Endothelial cell of umbilical vein (primary cell): Measurements from ENCODE around the gene CMTM8. TPM values are rescaled to one million over a fixed set of nuclear protein-coding genes. Genes with fewer than 3 reads are reported as not detected.

Source experiments
- BruUV-seq: library from RNA; stranded (reverse); fragments of 400-500 nt; replicated peaks from 2 replicates; lab custom pipeline; 2021; lab: Mats Ljungman, UMichigan
- CTCF ChIA-PET: fragments of 300-600, 350-600 bp; sonication (Branson Sonifier 250); formaldehyde crosslinking; loops from one replicate; lab custom pipeline; 2021; ENCODE audit warnings: antibody characterized with exemption, inconsistent platforms; lab: Charles Lee
- POLR2A ChIA-PET: fragments of 300-600, 350-600 bp; sonication (Branson Sonifier 250); formaldehyde crosslinking; loops from one replicate; lab custom pipeline; 2021; ENCODE audit warnings: antibody characterized with exemption, inconsistent platforms; lab: Charles Lee
- DNase-seq: peaks from one replicate; pipeline ENCODE4 v3.0.0-alpha.2; 2011; ENCODE audit warnings: low read depth, low spot score
- FAIRE-seq: peaks from 2 replicates; lab custom pipeline; 2011; peaks lifted over from hg19 to GRCh38; lab: Jason Lieb, UNC
- H2AFZ ChIP-seq: 2 replicates; pipeline ENCODE4 v1.6.0; 2012; ENCODE audit warnings: low read depth, low read length, control low read depth, inconsistent platforms
- H3K27ac ChIP-seq: 2 replicates; pipeline ENCODE4 v1.5.1; 2011; ENCODE audit warnings: low read depth, mild to moderate bottlenecking, control low read depth, low read length, moderate library complexity; ENCODE audit not compliant: insufficient read depth
- H3K27me3 ChIP-seq, 2 experiments: 2 replicates each; pipeline versions ENCODE4 v1.6.0 to v1.6.1; 2011; ENCODE audit warnings: low read length in 2 of 2, mixed read lengths in 1 of 2; ENCODE audit not compliant: control insufficient read depth in 2 of 2, insufficient read depth in 2 of 2
- H3K36me3 ChIP-seq, 2 experiments: 2 replicates in 1 of 2; 3 replicates in 1 of 2; pipeline ENCODE4 v1.5.1; 2011; ENCODE audit warnings: low read length in 2 of 2, mild to moderate bottlenecking in 1 of 2, moderate library complexity in 1 of 2; ENCODE audit not compliant: control insufficient read depth in 2 of 2, insufficient read depth in 2 of 2; ENCODE audit errors: extremely low read depth in 1 of 2
- H3K4me1 ChIP-seq: 3 replicates; pipeline ENCODE4 v1.5.1; 2011; ENCODE audit warnings: mild to moderate bottlenecking, low read length; ENCODE audit not compliant: control insufficient read depth, insufficient read depth; ENCODE audit errors: extremely low read depth
- H3K4me2 ChIP-seq: 2 replicates; pipeline ENCODE4 v1.6.1; 2011; ENCODE audit warnings: low read length, control low read depth, mixed read lengths; ENCODE audit not compliant: insufficient read depth
- H3K4me3 ChIP-seq, 3 experiments: fragments of 200-600 bp in 1 of 3; sonication (generic), shearing (Covaris generic) in 1 of 3; replicated peaks in 1 of 3; 2 replicates each; pipeline ENCODE4 v1.5.1; 2011 to 2016; ENCODE audit warnings: control low read depth in 3 of 3, low read length in 3 of 3, mild to moderate bottlenecking in 2 of 3, inconsistent platforms in 1 of 3, low read depth in 1 of 3, moderate library complexity in 1 of 3; ENCODE audit not compliant: insufficient read depth in 1 of 3
- H3K79me2 ChIP-seq: 2 replicates; pipeline ENCODE4 v1.6.0; 2012; ENCODE audit warnings: low read length, inconsistent platforms; ENCODE audit not compliant: control insufficient read depth, insufficient read depth
- H3K9ac ChIP-seq: replicated peaks from 2 replicates; pipeline ENCODE3; 2011; ENCODE audit warnings: low read length, control low read depth; ENCODE audit not compliant: insufficient read depth; ENCODE audit errors: extremely low read depth
- H3K9me1 ChIP-seq: replicated peaks from 3 replicates; pipeline ENCODE4 v1.6.0; 2011; ENCODE audit warnings: mild to moderate bottlenecking, low read length; ENCODE audit not compliant: control insufficient read depth, insufficient read depth; ENCODE audit errors: extremely low read depth
- H3K9me3 ChIP-seq: replicated peaks from 2 replicates; pipeline ENCODE4 v1.5.1; 2012; ENCODE audit warnings: low read length, inconsistent platforms; ENCODE audit not compliant: control insufficient read depth, insufficient read depth
- H4K20me1 ChIP-seq: replicated peaks from 2 replicates; pipeline ENCODE3; 2011; ENCODE audit warnings: mild to moderate bottlenecking, low read length; ENCODE audit not compliant: control insufficient read depth, insufficient read depth; ENCODE audit errors: extremely low read depth
- CTCF ChIP-seq, 2 donors: IDR thresholded peaks; 1 replicate in 1 of 2; 2 replicates in 1 of 2; pipeline ENCODE4 v1.5.1; 2011; ENCODE audit warnings: low read length in 2 of 2, mild to moderate bottlenecking in 2 of 2, moderate library complexity in 2 of 2, control low read depth in 1 of 2, inconsistent platforms in 1 of 2, low read depth in 1 of 2; ENCODE audit not compliant: insufficient read depth in 1 of 2; ENCODE audit errors: extremely low read depth in 1 of 2
- EZH2 ChIP-seq: IDR thresholded peaks from 2 replicates; pipeline ENCODE4 v1.6.1; 2012; ENCODE audit warnings: borderline replicate concordance, low read depth, mild to moderate bottlenecking, moderate library complexity, low read length, inconsistent platforms; ENCODE audit not compliant: severe bottlenecking
- FOS ChIP-seq: IDR thresholded peaks from 2 replicates; pipeline ENCODE4 v1.6.1; 2011; ENCODE audit warnings: mild to moderate bottlenecking, low read length, moderate library complexity, borderline replicate concordance; ENCODE audit not compliant: insufficient read depth
- GATA2 ChIP-seq: IDR thresholded peaks from 2 replicates; pipeline ENCODE4 v1.7.0; 2011; ENCODE audit warnings: low read depth, mild to moderate bottlenecking, moderate library complexity, mixed read lengths, low read length; ENCODE audit not compliant: insufficient read length, insufficient read depth
- JUN ChIP-seq: IDR thresholded peaks from 2 replicates; pipeline ENCODE4 v1.6.1; 2011; ENCODE audit warnings: borderline replicate concordance, low read depth; ENCODE audit not compliant: insufficient read length, insufficient read depth
- MAX ChIP-seq: IDR thresholded peaks from 2 replicates; pipeline ENCODE4 v1.6.1; 2011; ENCODE audit not compliant: insufficient read depth, insufficient read length
- MYC ChIP-seq: IDR thresholded peaks from one replicate; pipeline ENCODE4 v1.6.1; 2011; ENCODE audit warnings: mild to moderate bottlenecking, low read depth, low read length
- POLR2A ChIP-seq: IDR thresholded peaks from 2 replicates; pipeline ENCODE4 v1.6.1; 2012; ENCODE audit warnings: low read depth, mild to moderate bottlenecking, control low read depth, low read length
- POLR2AphosphoS5 ChIP-seq: IDR thresholded peaks from 2 replicates; pipeline ENCODE4 v1.6.1; 2012; ENCODE audit warnings: low read depth, mild to moderate bottlenecking, control low read depth, low read length, moderate library complexity; ENCODE audit not compliant: insufficient read depth
- dilution Hi-C: fragments of 300-500 bp; cut with MboI; formaldehyde crosslinking; loops from one replicate; pipeline ENCODE4 v1.15.0; 2019; ENCODE audit warnings: low sequenced_read_pairs; ENCODE audit not compliant: extremely low pct_ligation_motif_present
- intact Hi-C: fragments of 100-400 bp; cut with micrococcal nuclease; formaldehyde crosslinking; loops from one replicate; pipeline ENCODE4 v1.10.0; 2022
- polyA plus RNA-seq, 4 experiments: library from polyadenylated mRNA; depleted of rRNA in 3 of 4; stranded (reverse) in 3 of 4; unstranded in 1 of 4; fragments of >200 nt; gene quantifications; 2 replicates each; pipeline versions ENCODE4 v1.2.1 to v1.2.3, GENCODE V29; 2011 to 2012; ENCODE audit warnings: missing spikeins in 1 of 4
- total RNA-seq: library from RNA; stranded (reverse); gene quantifications from 2 replicates; pipeline ENCODE4 v1.2.3, GENCODE V29; 2021

The CMTM8 gene
- total and polyA plus RNA-seq, 2 donors (not counting 3 experiments of a cell fraction or from before 2014, with no cell fraction given): 7.3 to 11.9 TPM

- no peak overlapping the region for H2AFZ ChIP-seq
- peaks cover 35% of the 10 kb centered on the region for H3K4me1 ChIP-seq
- FAIRE-seq (no peak), DNase-seq (peak; percentile 48)
- TF ChIP-seq POLR2A: no peak
- TF ChIP-seq GATA2: no peak
- no peak for TF ChIP-seq JUN
- TF ChIP-seq MAX: no peak
- TF ChIP-seq POLR2AphosphoS5: no peak
- TF ChIP-seq CTCF (IDR thresholded peaks at IDR 0.05; ENCODE audit: extremely low read depth in 1 of 2, insufficient read depth in 1 of 2, low read depth in 1 of 2, low read length in 2 of 2): no peak
- TF ChIP-seq MYC: no peak
- TF ChIP-seq FOS: no peak
- TF ChIP-seq EZH2: no peak
- no peak overlapping the region for H3K9ac ChIP-seq
- H3K4me2 ChIP-seq: no peak overlapping the region
- POLR2A ChIA-PET: no interaction called here
- no peak overlapping the region for H3K4me3 ChIP-seq
- BruUV-seq: no TSS peak
- dilution Hi-C loops: no loop called here
- intact Hi-C loops: no loop called here
- H3K9me3 ChIP-seq: no peaks in the 10 kb centered on the region
- H3K79me2 ChIP-seq: peaks cover 56% of the 10 kb centered on the region
- H4K20me1 ChIP-seq: no peaks in the 10 kb centered on the region
- H3K36me3 ChIP-seq: no peaks in the 10 kb centered on the region
- H3K27me3 ChIP-seq: no peaks in the 10 kb centered on the region
- H3K9me1 ChIP-seq: no peaks in the 10 kb centered on the region
- no peak overlapping the region for H3K27ac ChIP-seq
- CTCF ChIA-PET: interaction anchor here (2.6 to 3.7 kb wide), 2 partner anchors 54 to 57 kb away, joined by 9 to 50 read pairs; no protein-coding TSS in a partner anchor
These were observed 174.4 kb downstream of the CMTM8 start for GRCh38 chr3:32412887-32413286.
